ENCODE results near the gene FGB. TPM values are rescaled to one million over a fixed set of nuclear protein-coding genes. Genes with fewer than 3 reads are reported as not detected.

Gene FGB
- not detected for total RNA-seq (ENCODE audit: unreplicated experiment)
- long read RNA-seq: 0 reads

DNA sequence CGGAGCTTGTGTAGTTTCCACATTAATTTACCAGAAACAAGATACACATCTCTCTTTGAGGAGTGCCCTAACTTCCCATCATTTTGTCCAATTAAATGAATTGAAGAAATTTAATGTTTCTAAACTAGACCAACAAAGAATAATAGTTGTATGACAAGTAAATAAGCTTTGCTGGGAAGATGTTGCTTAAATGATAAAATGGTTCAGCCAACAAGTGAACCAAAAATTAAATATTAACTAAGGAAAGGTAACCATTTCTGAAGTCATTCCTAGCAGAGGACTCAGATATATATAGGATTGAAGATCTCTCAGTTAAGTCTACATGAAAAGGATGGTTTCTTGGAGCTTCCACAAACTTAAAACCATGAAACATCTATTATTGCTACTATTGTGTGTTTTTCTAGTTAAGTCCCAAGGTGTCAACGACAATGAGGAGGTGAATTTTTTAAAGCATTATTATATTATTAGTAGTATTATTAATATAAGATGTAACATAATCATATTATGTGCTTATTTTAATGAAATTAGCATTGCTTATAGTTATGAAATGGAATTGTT lies at the start of gene FGB:
FGB (plus strand) TSS at position 315 of the 558 bp plus-strand sequence; CDS start at position 323, 8 bp downstream.
- Mint-ChIP-seq H3K36me3 (ENCODE audit: unreplicated experiment) (no peaks in the 10 kb centered on the region), H3K4me1 (ENCODE audit: low read depth, unreplicated experiment) (peaks cover 3% of the 10 kb centered on the region), H3K27me3 (ENCODE audit: unreplicated experiment) (peaks cover 1% of the 10 kb centered on the region), H3K4me3 (ENCODE audit: unreplicated experiment) (no peak within 1 kb of the TSS), H3K27ac (ENCODE audit: unreplicated experiment) (no peak within 1 kb of the TSS), H3K9me3 (ENCODE audit: unreplicated experiment) (no peaks in the 10 kb centered on the region)
- TF ChIP-seq, protein P1, sequence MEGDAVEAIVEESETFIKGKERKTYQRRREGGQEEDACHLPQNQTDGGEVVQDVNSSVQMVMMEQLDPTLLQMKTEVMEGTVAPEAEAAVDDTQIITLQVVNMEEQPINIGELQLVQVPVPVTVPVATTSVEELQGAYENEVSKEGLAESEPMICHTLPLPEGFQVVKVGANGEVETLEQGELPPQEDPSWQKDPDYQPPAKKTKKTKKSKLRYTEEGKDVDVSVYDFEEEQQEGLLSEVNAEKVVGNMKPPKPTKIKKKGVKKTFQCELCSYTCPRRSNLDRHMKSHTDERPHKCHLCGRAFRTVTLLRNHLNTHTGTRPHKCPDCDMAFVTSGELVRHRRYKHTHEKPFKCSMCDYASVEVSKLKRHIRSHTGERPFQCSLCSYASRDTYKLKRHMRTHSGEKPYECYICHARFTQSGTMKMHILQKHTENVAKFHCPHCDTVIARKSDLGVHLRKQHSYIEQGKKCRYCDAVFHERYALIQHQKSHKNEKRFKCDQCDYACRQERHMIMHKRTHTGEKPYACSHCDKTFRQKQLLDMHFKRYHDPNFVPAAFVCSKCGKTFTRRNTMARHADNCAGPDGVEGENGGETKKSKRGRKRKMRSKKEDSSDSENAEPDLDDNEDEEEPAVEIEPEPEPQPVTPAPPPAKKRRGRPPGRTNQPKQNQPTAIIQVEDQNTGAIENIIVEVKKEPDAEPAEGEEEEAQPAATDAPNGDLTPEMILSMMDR (IDR thresholded peaks at IDR 0.05; ENCODE audit: partially characterized antibody, unreplicated experiment): no peak
- DNase-seq: no peak

DNA sequence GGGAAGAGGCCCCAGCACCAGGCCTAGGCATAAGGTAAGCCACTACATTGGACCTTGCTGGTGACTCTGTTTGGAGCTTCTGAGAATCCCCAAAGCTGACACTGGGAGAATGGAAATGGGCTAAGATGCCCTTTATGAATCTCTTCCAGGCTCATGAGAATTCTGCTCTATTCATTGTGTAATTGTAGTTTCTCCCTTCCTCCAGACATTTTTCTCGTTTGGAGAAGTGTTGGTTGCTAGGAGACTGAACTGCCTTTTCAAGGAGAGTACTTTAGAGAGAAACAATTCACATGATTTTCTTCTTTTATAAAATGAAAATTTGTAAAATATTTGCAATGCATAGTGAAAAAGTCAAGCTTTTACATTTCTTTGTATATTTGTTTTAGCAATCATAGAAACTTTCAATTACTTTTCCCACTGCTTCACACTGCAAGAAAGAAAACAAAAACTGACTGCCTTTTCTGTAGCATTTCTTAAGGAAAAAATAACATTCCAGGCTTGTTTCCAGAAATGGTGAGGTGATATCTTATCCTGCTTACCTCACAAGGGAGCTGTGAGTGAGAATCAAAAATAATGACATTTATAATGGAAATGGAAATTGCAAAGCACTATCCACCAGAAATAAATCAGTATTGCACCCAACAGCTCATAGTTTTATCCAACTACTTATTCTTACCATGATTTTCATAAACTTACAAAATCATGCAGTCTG lies 46.3 kb upstream of the FGB start:
- Mint-ChIP-seq H3K4me3 (ENCODE audit: unreplicated experiment) (no peak overlapping the region), H3K4me1 (ENCODE audit: low read depth, unreplicated experiment) (peaks cover 12% of the 10 kb centered on the region), H3K27ac (ENCODE audit: unreplicated experiment) (no peak overlapping the region), H3K9me3 (ENCODE audit: unreplicated experiment) (peaks cover 4% of the 10 kb centered on the region), H3K27me3 (ENCODE audit: unreplicated experiment) (no peaks in the 10 kb centered on the region), H3K36me3 (ENCODE audit: unreplicated experiment) (peaks cover 6% of the 10 kb centered on the region)
- TF ChIP-seq, protein P1 (IDR thresholded peaks at IDR 0.05; ENCODE audit: partially characterized antibody, unreplicated experiment): no peak
- DNase-seq: no peak

DNA sequence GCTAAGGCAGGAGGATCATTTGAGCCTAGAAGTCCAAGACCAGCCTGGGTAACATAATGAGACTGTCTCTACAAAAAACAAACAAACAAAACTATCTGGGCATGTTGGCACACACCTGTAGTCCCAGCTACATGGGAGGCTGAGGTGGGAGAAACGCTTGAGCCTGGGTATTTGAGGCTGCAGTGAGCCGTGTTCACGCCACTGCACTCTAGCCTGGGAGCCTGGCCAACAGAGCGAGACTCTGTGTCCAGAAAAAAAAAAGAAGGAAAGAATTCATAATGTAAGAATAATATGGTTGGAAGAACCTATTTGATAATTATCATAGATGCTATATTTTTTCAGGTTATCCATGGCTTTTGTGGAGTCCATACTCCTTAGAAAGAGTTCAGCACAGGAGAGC lies 45.2 kb upstream of the FGB start:
- peaks cover 3% of the 10 kb centered on the region for H3K4me1 Mint-ChIP-seq (ENCODE audit: low read depth, unreplicated experiment)
- H3K36me3 Mint-ChIP-seq (ENCODE audit: unreplicated experiment): peaks cover 6% of the 10 kb centered on the region
- no peak for DNase-seq
- no peaks in the 10 kb centered on the region for H3K27me3 Mint-ChIP-seq (ENCODE audit: unreplicated experiment)
- H3K4me3 Mint-ChIP-seq (ENCODE audit: unreplicated experiment): no peak overlapping the region
- TF ChIP-seq, protein P1 (IDR thresholded peaks at IDR 0.05; ENCODE audit: partially characterized antibody, unreplicated experiment): no peak
- peaks cover 4% of the 10 kb centered on the region for H3K9me3 Mint-ChIP-seq (ENCODE audit: unreplicated experiment)
- H3K27ac Mint-ChIP-seq (ENCODE audit: unreplicated experiment): no peak overlapping the region

DNA sequence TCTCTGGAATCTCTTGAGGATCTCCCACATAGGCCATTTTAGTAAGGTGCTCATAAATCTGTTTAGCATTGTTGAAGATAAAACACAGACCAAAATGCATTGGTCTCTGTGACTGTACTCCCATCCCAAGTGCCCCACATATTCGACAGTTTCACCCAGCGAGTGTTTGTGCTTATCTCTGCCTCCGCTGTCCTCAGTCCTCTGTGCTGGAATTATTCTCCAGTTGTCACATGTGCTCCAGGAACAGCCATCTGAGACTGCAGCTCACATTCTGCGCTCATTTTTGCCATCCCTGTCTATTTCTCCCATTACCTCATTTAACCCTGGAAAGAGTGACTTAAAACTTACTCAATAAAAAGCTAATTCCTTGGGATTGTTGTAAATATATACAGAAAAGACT lies 43.6 kb upstream of the FGB start:
- no peak for DNase-seq
- H3K27me3 Mint-ChIP-seq (ENCODE audit: unreplicated experiment): no peaks in the 10 kb centered on the region
- H3K27ac Mint-ChIP-seq (ENCODE audit: unreplicated experiment): no peak overlapping the region
- no peaks in the 10 kb centered on the region for H3K4me1 Mint-ChIP-seq (ENCODE audit: low read depth, unreplicated experiment)
- TF ChIP-seq, protein P1 (IDR thresholded peaks at IDR 0.05; ENCODE audit: partially characterized antibody, unreplicated experiment): no peak
- H3K36me3 Mint-ChIP-seq (ENCODE audit: unreplicated experiment): peaks cover 7% of the 10 kb centered on the region
- no peak overlapping the region for H3K4me3 Mint-ChIP-seq (ENCODE audit: unreplicated experiment)
- peaks cover 2% of the 10 kb centered on the region for H3K9me3 Mint-ChIP-seq (ENCODE audit: unreplicated experiment)

DNA sequence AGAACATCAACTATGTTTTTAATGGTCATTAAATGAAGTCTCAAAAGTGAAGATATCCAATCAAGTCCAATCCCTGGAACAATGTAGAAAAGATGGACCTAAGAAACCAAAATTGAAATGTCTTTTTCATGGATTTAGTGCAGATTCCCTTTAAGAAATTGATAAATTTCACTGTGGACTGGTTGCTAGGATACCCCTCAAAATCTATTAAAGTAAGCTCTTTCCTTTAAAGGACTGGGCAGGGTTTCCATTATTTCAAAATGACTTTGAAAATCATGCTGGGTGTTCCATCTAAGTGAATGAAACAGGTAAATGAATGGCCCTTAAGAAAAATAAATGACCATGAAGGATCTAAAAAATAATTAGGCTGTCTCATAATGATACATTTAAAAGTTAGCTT lies 41.2 kb upstream of the FGB start:
- no peak for DNase-seq
- H3K27ac Mint-ChIP-seq (ENCODE audit: unreplicated experiment): no peak overlapping the region
- TF ChIP-seq, protein P1 (IDR thresholded peaks at IDR 0.05; ENCODE audit: partially characterized antibody, unreplicated experiment): no peak
- peaks cover 2% of the 10 kb centered on the region for H3K9me3 Mint-ChIP-seq (ENCODE audit: unreplicated experiment)
- H3K36me3 Mint-ChIP-seq (ENCODE audit: unreplicated experiment): peaks cover 6% of the 10 kb centered on the region
- H3K4me3 Mint-ChIP-seq (ENCODE audit: unreplicated experiment): no peak overlapping the region
- H3K27me3 Mint-ChIP-seq (ENCODE audit: unreplicated experiment): no peaks in the 10 kb centered on the region
- no peaks in the 10 kb centered on the region for H3K4me1 Mint-ChIP-seq (ENCODE audit: low read depth, unreplicated experiment)

Data from glutamatergic neuron (in vitro differentiated cells).